ENCODE results near the gene NPRL2.

- TF ChIP-seq POLR2AphosphoS5 (IDR thresholded peaks at IDR 0.05; ENCODE audit: low read depth, low read length) (no peak), TCF7L2 (IDR thresholded peaks at IDR 0.05; ENCODE audit: borderline replicate concordance, extremely low read depth, insufficient read depth, insufficient read length) (no peak), SIN3A (IDR thresholded peaks at IDR 0.05; ENCODE audit: low read depth) (no peak), JUND (IDR thresholded peaks at IDR 0.05) (no peak), RAD21 (IDR thresholded peaks at IDR 0.05; ENCODE audit: low read depth) (no peak), YY1 (IDR thresholded peaks at IDR 0.05; ENCODE audit: extremely low read depth, insufficient replicate concordance, low read depth, low read length) (no peak), POLR2A (IDR thresholded peaks at IDR 0.05; ENCODE audit: borderline replicate concordance, extremely low read depth, insufficient read depth, insufficient read length) (no peak), ZNF274 (IDR thresholded peaks at IDR 0.05; ENCODE audit: low read depth, low read length) (no peak), ELF1 (IDR thresholded peaks at IDR 0.05; ENCODE audit: borderline replicate concordance, low read depth) (no peak), EZH2 (IDR thresholded peaks at IDR 0.05) (no peak), CEBPB (IDR thresholded peaks at IDR 0.05; ENCODE audit: low read depth) (no peak)
- TF ChIP-seq, protein P1, sequence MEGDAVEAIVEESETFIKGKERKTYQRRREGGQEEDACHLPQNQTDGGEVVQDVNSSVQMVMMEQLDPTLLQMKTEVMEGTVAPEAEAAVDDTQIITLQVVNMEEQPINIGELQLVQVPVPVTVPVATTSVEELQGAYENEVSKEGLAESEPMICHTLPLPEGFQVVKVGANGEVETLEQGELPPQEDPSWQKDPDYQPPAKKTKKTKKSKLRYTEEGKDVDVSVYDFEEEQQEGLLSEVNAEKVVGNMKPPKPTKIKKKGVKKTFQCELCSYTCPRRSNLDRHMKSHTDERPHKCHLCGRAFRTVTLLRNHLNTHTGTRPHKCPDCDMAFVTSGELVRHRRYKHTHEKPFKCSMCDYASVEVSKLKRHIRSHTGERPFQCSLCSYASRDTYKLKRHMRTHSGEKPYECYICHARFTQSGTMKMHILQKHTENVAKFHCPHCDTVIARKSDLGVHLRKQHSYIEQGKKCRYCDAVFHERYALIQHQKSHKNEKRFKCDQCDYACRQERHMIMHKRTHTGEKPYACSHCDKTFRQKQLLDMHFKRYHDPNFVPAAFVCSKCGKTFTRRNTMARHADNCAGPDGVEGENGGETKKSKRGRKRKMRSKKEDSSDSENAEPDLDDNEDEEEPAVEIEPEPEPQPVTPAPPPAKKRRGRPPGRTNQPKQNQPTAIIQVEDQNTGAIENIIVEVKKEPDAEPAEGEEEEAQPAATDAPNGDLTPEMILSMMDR (IDR thresholded peaks at IDR 0.05 in 2 of 3, conservative IDR thresholded peaks at IDR 0.05 in 1 of 3; ENCODE audit: borderline replicate concordance in 1 of 3, insufficient read depth in 1 of 3, low read depth in 2 of 3, low read length in 2 of 3): no peak
- TF ChIP-seq, protein P2, sequence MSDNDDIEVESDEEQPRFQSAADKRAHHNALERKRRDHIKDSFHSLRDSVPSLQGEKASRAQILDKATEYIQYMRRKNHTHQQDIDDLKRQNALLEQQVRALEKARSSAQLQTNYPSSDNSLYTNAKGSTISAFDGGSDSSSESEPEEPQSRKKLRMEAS (IDR thresholded peaks at IDR 0.05): no peak
Observed at GRCh38 chr3:50323092-50323600, 27.4 kb downstream of the NPRL2 start.
